HCT116 (cell line): ENCODE data around the gene TOM1L1. TPM values are rescaled to one million over a fixed set of nuclear protein-coding genes. Genes with fewer than 3 reads are reported as not detected.
A peak's percentile ranks its signal among the peaks of the same experiment; 100 is the strongest.
"Not testable (repeated sequence)": the region's sequence is repeated elsewhere in the genome, so short reads cannot be mapped to it uniquely, and the experiment has no call there.

Experiments used
- ATAC-seq: fragments of 200-7000 bp; cut with Tn5 transposase; 2 replicates; pipeline ENCODE4 v1.9.1; 2020; ENCODE audit warnings: mild to moderate bottlenecking, moderate library complexity
- BruUV-seq: library from RNA; stranded (reverse); fragments of 400-500 nt; replicated peaks from 2 replicates; lab custom pipeline; 2021; lab: Mats Ljungman, UMichigan
- CTCF ChIA-PET: fragments of 300-600 bp; sonication (Branson Sonifier 250); formaldehyde crosslinking; loops from one replicate; lab custom pipeline; 2021; ENCODE audit warnings: antibody characterized with exemption; lab: Charles Lee
- POLR2A ChIA-PET: fragments of 300-600, 350-600 bp; sonication (Branson Sonifier 250); formaldehyde crosslinking; loops from one replicate; lab custom pipeline; 2021; ENCODE audit warnings: antibody characterized with exemption; lab: Charles Lee
- RAD21 ChIA-PET, 2 experiments: fragments of 300-600 bp; sonication (Branson Sonifier 250); formaldehyde crosslinking; loops; one replicate each; lab custom pipeline; 2023; ENCODE audit warnings: low total read pairs in 2 of 2; ENCODE audit not compliant: uncharacterized antibody in 2 of 2, unreplicated experiment in 2 of 2, low non-redundant PET in 1 of 2; lab: Charles Lee
- DNase-seq: peaks from one replicate; pipeline ENCODE4 v3.0.0-alpha.2; 2010; ENCODE audit warnings: low read depth, low spot score
- H2AFZ ChIP-seq: fragments of 200-600 bp; shearing (Covaris generic), sonication (generic); 2 replicates; pipeline ENCODE4 v1.6.1; 2017; ENCODE audit warnings: low read depth, mixed run types, mixed read lengths, antibody characterized with exemption, low read length; ENCODE audit not compliant: poor library complexity, severe bottlenecking
- H3K27ac ChIP-seq: 2 replicates; pipeline ENCODE4 v1.5.1; 2012; ENCODE audit warnings: low read depth, low read length
- H3K27me3 ChIP-seq: fragments of 200-600 bp; sonication (generic); 2 replicates; pipeline ENCODE4 v1.6.1; 2016; ENCODE audit warnings: mixed run types, low read length, mixed read lengths; ENCODE audit not compliant: insufficient read depth
- H3K36me3 ChIP-seq, 2 experiments: fragments of 200-500 bp in 1 of 2; fragments of 200-600 bp in 1 of 2; sonication (Bioruptor generic) in 1 of 2; sonication (generic) in 1 of 2; 2 replicates each; pipeline versions ENCODE4 v1.5.1 to v1.6.1; 2014 to 2016; ENCODE audit warnings: low read length in 2 of 2, inconsistent platforms in 1 of 2, mixed read lengths in 1 of 2, mixed run types in 1 of 2; ENCODE audit not compliant: insufficient read depth in 2 of 2, control insufficient read depth in 1 of 2
- H3K4me1 ChIP-seq, 2 experiments: fragments of 200-600 bp in 1 of 2; sonication (generic) in 1 of 2; 2 replicates each; pipeline versions ENCODE4 v1.5.1 to v1.6.1; 2012 to 2017; ENCODE audit warnings: low read length in 2 of 2, inconsistent platforms in 1 of 2, mild to moderate bottlenecking in 1 of 2, mixed read lengths in 1 of 2, mixed run types in 1 of 2, moderate library complexity in 1 of 2; ENCODE audit not compliant: insufficient read depth in 2 of 2, control insufficient read depth in 1 of 2
- H3K4me2 ChIP-seq: fragments of 200-600 bp; sonication (generic); 2 replicates; pipeline ENCODE4 v1.6.1; 2017; ENCODE audit warnings: mixed run types, low read length, mixed read lengths
- H3K4me3 ChIP-seq, 2 experiments: fragments of 200-600 bp in 1 of 2; sonication (generic) in 1 of 2; replicated peaks in 1 of 2; 2 replicates each; pipeline ENCODE4 v1.5.1; 2011 to 2016; ENCODE audit warnings: low read length in 2 of 2, control low read depth in 1 of 2, low read depth in 1 of 2, mild to moderate bottlenecking in 1 of 2, mixed read lengths in 1 of 2, mixed run types in 1 of 2
- H3K79me2 ChIP-seq: fragments of 200-600 bp; sonication (generic); 2 replicates; pipeline ENCODE4 v1.6.1; 2017; ENCODE audit warnings: mild to moderate bottlenecking, mixed run types, low read length, moderate library complexity, mixed read lengths; ENCODE audit not compliant: insufficient read depth
- H3K9ac ChIP-seq: fragments of 200-600 bp; sonication (generic); 2 replicates; pipeline ENCODE4 v1.6.1; 2016; ENCODE audit warnings: low read length, mixed read lengths
- H3K9me2 ChIP-seq: fragments of 200-600 bp; sonication (generic), shearing (Covaris generic); 2 replicates; pipeline ENCODE4 v1.6.1; 2017; ENCODE audit warnings: mixed run types, mild to moderate bottlenecking, moderate library complexity; ENCODE audit not compliant: insufficient read depth
- H3K9me3 ChIP-seq, 2 experiments: fragments of 200-500 bp in 1 of 2; fragments of 200-600 bp in 1 of 2; sonication (Bioruptor generic) in 1 of 2; sonication (generic) in 1 of 2; 2 replicates each; pipeline ENCODE4 v1.6.1; 2014 to 2017; ENCODE audit warnings: low read length in 2 of 2, mixed read lengths in 2 of 2, inconsistent platforms in 1 of 2, low read depth in 1 of 2, mild to moderate bottlenecking in 1 of 2, mixed run types in 1 of 2, moderate library complexity in 1 of 2; ENCODE audit not compliant: control insufficient read depth in 1 of 2, insufficient read depth in 1 of 2
- H4K20me1 ChIP-seq: fragments of 200-600 bp; sonication (generic), shearing (Covaris generic); 2 replicates; pipeline ENCODE4 v1.6.1; 2017; ENCODE audit warnings: mixed run types, mild to moderate bottlenecking, moderate library complexity; ENCODE audit not compliant: insufficient read depth
- ATF3 ChIP-seq: IDR thresholded peaks from 2 replicates; pipeline ENCODE4 v1.6.1; 2012
- CBX3 ChIP-seq: IDR thresholded peaks from 2 replicates; pipeline ENCODE4 v1.6.1; 2012; ENCODE audit warnings: low read depth
- CEBPB ChIP-seq: IDR thresholded peaks from 2 replicates; pipeline ENCODE4 v1.6.1; 2012; ENCODE audit warnings: low read depth
- ELF1 ChIP-seq: IDR thresholded peaks from 2 replicates; pipeline ENCODE4 v1.6.1; 2012; ENCODE audit warnings: low read depth, borderline replicate concordance
- EZH2 ChIP-seq: fragments of 200-600 bp; sonication (generic); IDR thresholded peaks from 2 replicates; pipeline ENCODE4 v1.6.1; 2017; ENCODE audit warnings: antibody characterized with exemption, mixed run types
- MAX ChIP-seq: IDR thresholded peaks from 2 replicates; pipeline ENCODE4 v1.6.1; 2012
- POLR2AphosphoS5 ChIP-seq: IDR thresholded peaks from 2 replicates; pipeline ENCODE4 v1.6.1; 2011; ENCODE audit warnings: mild to moderate bottlenecking, low read depth, low read length, moderate library complexity
- SIN3A ChIP-seq: IDR thresholded peaks from 2 replicates; pipeline ENCODE4 v1.6.1; 2012; ENCODE audit warnings: low read depth
- SP1 ChIP-seq: IDR thresholded peaks from 2 replicates; pipeline ENCODE4 v1.6.1; 2012; ENCODE audit warnings: low read depth
- SRF ChIP-seq: IDR thresholded peaks from 2 replicates; pipeline ENCODE4 v1.6.1; 2012; ENCODE audit warnings: low read depth
- YY1 ChIP-seq: IDR thresholded peaks from 2 replicates; pipeline ENCODE4 v1.6.1; 2011; ENCODE audit warnings: low read length, low read depth, moderate library complexity, mild to moderate bottlenecking; ENCODE audit not compliant: insufficient replicate concordance; ENCODE audit errors: extremely low read depth
- ZFX ChIP-seq: fragments of 450-650 bp; IDR thresholded peaks from 2 replicates; pipeline ENCODE4 v1.6.1; 2017
- ZNF274 ChIP-seq: fragments of 200-500 bp; sonication (Bioruptor generic); IDR thresholded peaks from 2 replicates; pipeline ENCODE4 v1.6.1; 2014; ENCODE audit warnings: mild to moderate bottlenecking, low read depth, low read length, inconsistent platforms
- intact Hi-C: fragments of 100-400 bp; cut with micrococcal nuclease; formaldehyde crosslinking; loops from 2 replicates; pipeline ENCODE4 v1.10.0; 2022
- total RNA-seq: library from RNA; stranded (reverse); gene quantifications from one replicate; pipeline ENCODE4 v1.2.1, GENCODE V29; 2021; ENCODE audit not compliant: unreplicated experiment

Gene TOM1L1
- total RNA-seq, 1 experiment from 2014 or later: 70.8 TPM

- ChIA-PET CTCF (no interaction called here), RAD21 (no interaction called here), POLR2A (no interaction called here)
- Histone ChIP-seq H3K79me2 (no peaks in the 10 kb centered on the region), H4K20me1 (no peaks in the 10 kb centered on the region), H3K4me2 (no peak overlapping the region), H3K27me3 (peaks cover 5% of the 10 kb centered on the region), H3K4me1 (no peaks in the 10 kb centered on the region), H3K9ac (no peak overlapping the region), H3K9me2 (no peaks in the 10 kb centered on the region), H3K36me3 (no peaks in the 10 kb centered on the region), H3K27ac (no peak overlapping the region), H3K4me3 (no peak overlapping the region), H3K9me3 (no peaks in the 10 kb centered on the region), H2AFZ (no peak overlapping the region)
- DNase-seq (no peak), ATAC-seq (0 out of 2 replicates have a peak, but pooled peaks have one; percentile 36)
- intact Hi-C loops: no loop called here
- TF ChIP-seq CEBPB (no peak), ELF1 (no peak), ZNF274 (no peak), ATF3 (no peak), POLR2AphosphoS5 (no peak), SIN3A (no peak), SRF (no peak), ZFX (no peak), CBX3 (no peak), YY1 (no peak), MAX (no peak), EZH2 (no peak)
- BruUV-seq: no TSS peak
Observed at GRCh38 chr17:54867634-54868033, 33.0 kb upstream of the TOM1L1 start.

- Histone ChIP-seq H3K4me3 (no peak overlapping the region), H3K4me1 (no peaks in the 10 kb centered on the region), H3K36me3 (no peaks in the 10 kb centered on the region), H3K9me2 (no peaks in the 10 kb centered on the region)
- ChIA-PET POLR2A (no interaction called here), RAD21 (no interaction called here), CTCF (no interaction called here)
- DNase-seq: no peak
- TF ChIP-seq ATF3 (no peak), EZH2 (no peak), SP1 (no peak)
- TF ChIP-seq, all 23 proteins: peak for 0
- Histone ChIP-seq H4K20me1 (no peaks in the 10 kb centered on the region), H3K9ac (no peak overlapping the region), H3K79me2 (no peaks in the 10 kb centered on the region), H3K9me3 (no peaks in the 10 kb centered on the region), H3K27me3 (peaks cover under 1% of the 10 kb centered on the region; the same call in 1 of the 2 replicates), H2AFZ (no peak overlapping the region), H3K27ac (no peak overlapping the region), H3K4me2 (no peak overlapping the region)
- ATAC-seq: no peak
- intact Hi-C loops: no loop called here
- BruUV-seq: no TSS peak
Observed at GRCh38 chr17:54870671-54871175, 29.9 kb upstream of the TOM1L1 start.

- DNase-seq, H3K9ac ChIP-seq, H3K4me2 ChIP-seq, CTCF ChIA-PET, H4K20me1 ChIP-seq, RAD21 ChIA-PET, ATAC-seq, intact Hi-C loops, H3K27me3 ChIP-seq, H3K9me3 ChIP-seq, H3K9me2 ChIP-seq, H3K79me2 ChIP-seq, POLR2A ChIA-PET, H2AFZ ChIP-seq, H3K4me1 ChIP-seq, H3K27ac ChIP-seq, H3K36me3 ChIP-seq, H3K4me3 ChIP-seq, BruUV-seq: not testable (repeated sequence)
Observed at GRCh38 chr17:54875906-54876305, 24.7 kb upstream of the TOM1L1 start.
